Esophagus muscularis mucosa (tissue), 4 donors: ENCODE measurements around the gene ANKDD1A. TPM values are rescaled to one million over a fixed set of nuclear protein-coding genes. Genes with fewer than 3 reads are reported as not detected.

Source experiments
- DNase-seq: peaks from one replicate; pipeline ENCODE4 v3.0.0-alpha.2; 2017; ENCODE audit errors: extremely low spot score
- H3K27ac ChIP-seq, 4 donors: fragments of 200-600 bp; sonication (generic); replicated peaks in 1 of 4; 1 replicate in 3 of 4; 2 replicates in 1 of 4; pipeline ENCODE4 v1.5.1; 2016 to 2019; ENCODE audit warnings: mild to moderate bottlenecking in 1 of 4
- H3K27me3 ChIP-seq, 4 donors: fragments of 200-600 bp; sonication (generic); one replicate each; pipeline versions ENCODE4 v1.5.1 to v1.6.0; 2016 to 2019
- H3K36me3 ChIP-seq, 4 donors: fragments of 200-600 bp; sonication (generic); one replicate each; pipeline ENCODE4 v1.5.1; 2016 to 2019
- H3K4me1 ChIP-seq, 4 donors: fragments of 200-600 bp; sonication (generic); one replicate each; pipeline ENCODE4 v1.5.1; 2016 to 2019
- H3K4me3 ChIP-seq, 4 donors: fragments of 200-600 bp; sonication (generic); 1 replicate in 2 of 4; 2 replicates in 2 of 4; pipeline ENCODE4 v1.5.1; 2016 to 2019; ENCODE audit warnings: mild to moderate bottlenecking in 4 of 4, moderate library complexity in 1 of 4
- H3K9me3 ChIP-seq, 4 donors: fragments of 200-600 bp; sonication (generic); 1 replicate in 3 of 4; 2 replicates in 1 of 4; pipeline ENCODE4 v1.5.1; 2016 to 2019
- CTCF ChIP-seq, 3 experiments: fragments of 200-600 bp in 2 of 3; fragments of 450-650 bp in 1 of 3; sonication (generic) in 2 of 3; IDR thresholded peaks; one replicate each; pipeline ENCODE4 v1.5.1; 2017 to 2019; ENCODE audit warnings: antibody characterized with exemption in 3 of 3, mild to moderate bottlenecking in 2 of 3, moderate library complexity in 1 of 3
- EP300 ChIP-seq: sonication (generic); formaldehyde crosslinking; IDR thresholded peaks from one replicate; pipeline ENCODE4 v1.6.1; 2017; ENCODE audit warnings: antibody characterized with exemption
- POLR2A ChIP-seq: fragments of 450-650 bp; IDR thresholded peaks from one replicate; pipeline ENCODE4 v1.6.1; 2017; ENCODE audit warnings: antibody characterized with exemption, moderate library complexity, mild to moderate bottlenecking, low read depth
- POLR2AphosphoS5 ChIP-seq, 2 donors: sonication (generic); formaldehyde crosslinking; IDR thresholded peaks; one replicate each; pipeline ENCODE4 v1.6.1; 2017; ENCODE audit warnings: antibody characterized with exemption in 2 of 2
- WGBS: methylation state at CpG from one replicate; pipeline ENCODE4 v1.1.5; 2018; 5-methylcytosine and 5-hydroxymethylcytosine counted together
- intact Hi-C: fragments of 100-400 bp; cut with DNase I; formaldehyde crosslinking; loops from one replicate; pipeline ENCODE4 v1.15.1; 2023
- total RNA-seq, 4 donors: library from RNA; depleted of rRNA; stranded (reverse); fragments of >200 nt; gene quantifications; one replicate each; pipeline versions ENCODE4 v1.1.0 to v1.2.1, GENCODE V29; 2016

The ANKDD1A gene
- total RNA-seq, 4 donors from 2014 or later, result 10.0 to 14.7 (median 11.0) TPM

DNA sequence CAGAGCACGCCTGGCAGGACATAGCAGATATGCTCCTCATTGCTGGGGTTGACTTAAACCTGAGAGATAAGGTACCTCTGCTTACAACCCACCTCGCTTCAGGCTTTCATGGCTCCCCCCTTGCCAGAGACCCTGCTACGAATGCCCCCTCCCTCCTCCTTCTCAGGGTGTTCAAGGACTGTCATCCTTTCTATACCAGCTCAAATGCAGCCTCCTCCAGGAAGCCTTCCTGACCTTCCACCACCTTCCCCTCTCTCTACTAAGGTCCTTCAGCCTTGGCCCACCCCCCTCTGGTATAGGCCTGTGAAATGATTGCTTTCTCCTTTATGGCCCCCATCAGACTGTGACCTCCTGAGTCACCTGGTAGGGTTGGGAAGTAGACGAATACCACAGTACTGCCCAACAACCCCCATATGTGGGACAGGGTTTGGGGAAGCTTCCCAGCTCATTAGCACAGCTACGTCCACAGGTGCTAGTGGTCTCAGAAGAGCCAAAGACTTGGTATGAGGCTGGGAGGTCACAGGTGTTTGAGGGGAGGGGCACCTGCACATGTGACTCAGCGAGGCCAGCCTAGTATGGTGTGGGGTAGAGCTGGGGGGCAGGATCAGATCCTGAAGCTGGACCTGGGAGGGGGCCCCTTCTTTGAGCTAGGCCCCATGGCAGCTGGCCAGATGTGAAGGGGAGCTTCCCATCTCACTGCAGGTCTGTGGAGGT, 32.0 kb downstream of the ANKDD1A start:
- no peaks in the 10 kb centered on the region for H3K4me1 ChIP-seq
- TF ChIP-seq POLR2A, result no peak
- TF ChIP-seq POLR2AphosphoS5 (IDR thresholded peaks at IDR 0.05), result no peak
- no peak for TF ChIP-seq CTCF (IDR thresholded peaks at IDR 0.05)
- TF ChIP-seq EP300, result no peak
- no peak overlapping the region for H3K4me3 ChIP-seq
- H3K36me3 ChIP-seq, result peaks cover 0 to 41% (median 4%) of the 10 kb centered on the region in 4 donors
- 91% methylated on average over 6 of the region's 6 CpGs for WGBS
- no peaks in the 10 kb centered on the region for H3K9me3 ChIP-seq
- peak; percentile 78 for DNase-seq
- no peaks in the 10 kb centered on the region for H3K27me3 ChIP-seq
- intact Hi-C loops, result no loop called here
- no peak overlapping the region for H3K27ac ChIP-seq

- DNase-seq, result peak; percentile 3
- Histone ChIP-seq H3K9me3 (no peaks in the 10 kb centered on the region), H3K27me3 (no peaks in the 10 kb centered on the region), H3K4me1 (no peaks in the 10 kb centered on the region), H3K27ac (no peak overlapping the region), H3K4me3 (no peak overlapping the region), H3K36me3 (peaks cover 0 to 54% (median 6%) of the 10 kb centered on the region in 4 donors)
- intact Hi-C loops, result no loop called here
- TF ChIP-seq CTCF (IDR thresholded peaks at IDR 0.05), result no peak
- no peak for TF ChIP-seq POLR2A
- TF ChIP-seq POLR2AphosphoS5 (IDR thresholded peaks at IDR 0.05), result no peak
- no peak for TF ChIP-seq EP300
- 91% methylated on average over 3 of the region's 4 CpGs for WGBS
These were observed 33.3 kb downstream of the ANKDD1A start for GRCh38 chr15:64944961-64945360.

GRCh38 chr15:64947211-64947610, 35.5 kb downstream of the ANKDD1A start:
- TF ChIP-seq POLR2AphosphoS5 (IDR thresholded peaks at IDR 0.05) (no peak), EP300 (no peak), CTCF (IDR thresholded peaks at IDR 0.05) (no peak), POLR2A (no peak)
- H3K27me3 ChIP-seq, result no peaks in the 10 kb centered on the region
- intact Hi-C loops, result no loop called here
- H3K4me3 ChIP-seq, result no peak overlapping the region
- no peak overlapping the region for H3K27ac ChIP-seq
- H3K9me3 ChIP-seq, result no peaks in the 10 kb centered on the region
- H3K4me1 ChIP-seq, result no peaks in the 10 kb centered on the region
- DNase-seq, result peak; percentile 60
- WGBS, result 81% methylated on average over 6 of the region's 10 CpGs
- H3K36me3 ChIP-seq, result peaks cover 0 to 49% (median 7%) of the 10 kb centered on the region in 4 donors

- Histone ChIP-seq H3K9me3 (no peaks in the 10 kb centered on the region), H3K36me3 (peaks cover 0 to 37% (median 7%) of the 10 kb centered on the region in 4 donors), H3K27ac (no peak overlapping the region), H3K4me1 (no peaks in the 10 kb centered on the region), H3K27me3 (no peaks in the 10 kb centered on the region), H3K4me3 (no peak overlapping the region)
- intact Hi-C loops, result no loop called here
- DNase-seq, result peak; percentile 77
- 76% methylated on average over 9 of the region's 9 CpGs for WGBS
- TF ChIP-seq POLR2AphosphoS5 (IDR thresholded peaks at IDR 0.05) (no peak), EP300 (no peak), POLR2A (no peak), CTCF (IDR thresholded peaks at IDR 0.05) (no peak)
These were observed 37.2 kb downstream of the ANKDD1A start for GRCh38 chr15:64948916-64949315.
